H1 (cell line): Measurements from ENCODE around the gene UBE2B. TPM values are rescaled to one million over a fixed set of nuclear protein-coding genes. Genes with fewer than 3 reads are reported as not detected.

Experiments used
- EP300 ChIP-seq, 2 experiments: IDR thresholded peaks; 1 replicate in 1 of 2; 2 replicates in 1 of 2; pipeline ENCODE4 v1.6.1; 2011 to 2012; ENCODE audit warnings: low read depth in 2 of 2, low read length in 2 of 2, mild to moderate bottlenecking in 2 of 2, borderline replicate concordance in 1 of 2, inconsistent platforms in 1 of 2, moderate library complexity in 1 of 2
- RBBP5 ChIP-seq: IDR thresholded peaks from 2 replicates; pipeline ENCODE4 v1.7.1; 2012; ENCODE audit warnings: low read depth, mild to moderate bottlenecking, inconsistent platforms, low read length, moderate library complexity, borderline replicate concordance
- TCF12 ChIP-seq: IDR thresholded peaks from 2 replicates; pipeline ENCODE4 v1.6.1; 2011; ENCODE audit warnings: low read depth, mild to moderate bottlenecking, low read length
- polyA plus RNA-seq, 7 experiments: library from polyadenylated mRNA; depleted of rRNA in 3 of 7; stranded (reverse) in 5 of 7; unstranded in 2 of 7; fragments of >200 nt in 5 of 7; fragments of 200-250 nt in 2 of 7; gene quantifications; 1 replicate in 5 of 7; 2 replicates in 1 of 7; 4 replicates in 1 of 7; pipeline versions ENCODE4 v1.2.1 to v1.2.3, GENCODE V29; 2011 to 2013; ENCODE audit warnings: missing spikeins in 2 of 7, mixed read lengths in 2 of 7
- total RNA-seq: library from RNA; stranded (reverse); fragmentation: NEBNext Ultra II Directional; extraction: Animal tissue kit (Norgen Biotek cat#: 25700); gene quantifications from 2 replicates; pipeline ENCODE4 v1.2.1, GENCODE V29; 2021

Gene UBE2B
- total and polyA plus RNA-seq, 2 of the 8 experiments (the other 6 are each of a cell fraction or from before 2014, with no cell fraction given), result 15.9 to 46.8 TPM

DNA sequence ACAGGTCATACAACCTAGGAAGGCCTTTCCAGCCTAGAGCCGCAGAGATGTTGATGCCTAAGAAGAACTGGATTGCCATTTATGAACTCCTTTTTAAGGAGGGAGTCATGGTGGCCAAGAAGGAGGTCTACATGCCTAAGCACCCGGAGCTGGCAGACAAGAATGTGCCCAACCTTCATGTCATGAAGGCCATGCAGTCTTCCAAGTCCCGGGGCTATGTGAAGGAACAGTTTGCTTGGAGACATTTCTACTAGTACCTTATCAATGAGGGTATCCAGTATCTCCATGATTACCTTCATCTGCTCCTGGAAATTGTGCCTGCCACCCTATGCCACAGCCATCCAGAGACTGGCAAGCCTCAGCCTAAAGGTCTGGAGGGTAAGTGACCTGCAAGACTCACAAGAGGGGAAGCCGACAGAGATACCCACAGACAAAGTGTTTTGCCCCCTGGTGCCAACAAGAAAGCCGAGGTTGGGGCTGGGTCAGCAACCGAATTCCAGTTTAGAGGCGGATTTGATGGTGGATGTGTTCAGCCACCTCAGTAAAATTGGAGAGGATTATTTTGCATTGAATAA is 51.5 kb downstream of the UBE2B start (continued):
- TF ChIP-seq EP300 (IDR thresholded peaks at IDR 0.05; ENCODE audit: borderline replicate concordance in 1 of 2, low read depth in 2 of 2, low read length in 2 of 2) (no peak), RBBP5 (no peak), TCF12 (no peak)
